ENCODE results near the gene SIKE1.

Gene SIKE1

DNA sequence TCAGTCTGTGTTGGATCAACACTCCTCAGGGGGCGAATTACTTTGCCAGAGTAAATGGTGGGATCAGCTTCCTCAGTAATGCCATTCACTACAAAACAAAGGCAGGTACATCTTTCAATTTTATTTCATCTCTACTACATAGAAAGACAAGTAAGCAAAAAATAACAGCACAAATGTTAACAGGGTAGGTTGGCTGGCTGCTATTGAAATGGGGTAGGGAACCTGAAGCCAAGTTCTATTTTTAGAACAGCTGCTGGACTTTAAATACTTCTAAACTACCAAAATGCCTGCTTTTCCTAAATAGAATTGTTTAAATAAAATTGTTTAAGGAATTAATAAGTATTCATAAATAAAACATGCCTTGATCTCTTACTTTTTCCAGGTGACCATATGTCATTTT, 56.6 kb downstream of the SIKE1 start (continued):
- TF ChIP-seq, protein P1, sequence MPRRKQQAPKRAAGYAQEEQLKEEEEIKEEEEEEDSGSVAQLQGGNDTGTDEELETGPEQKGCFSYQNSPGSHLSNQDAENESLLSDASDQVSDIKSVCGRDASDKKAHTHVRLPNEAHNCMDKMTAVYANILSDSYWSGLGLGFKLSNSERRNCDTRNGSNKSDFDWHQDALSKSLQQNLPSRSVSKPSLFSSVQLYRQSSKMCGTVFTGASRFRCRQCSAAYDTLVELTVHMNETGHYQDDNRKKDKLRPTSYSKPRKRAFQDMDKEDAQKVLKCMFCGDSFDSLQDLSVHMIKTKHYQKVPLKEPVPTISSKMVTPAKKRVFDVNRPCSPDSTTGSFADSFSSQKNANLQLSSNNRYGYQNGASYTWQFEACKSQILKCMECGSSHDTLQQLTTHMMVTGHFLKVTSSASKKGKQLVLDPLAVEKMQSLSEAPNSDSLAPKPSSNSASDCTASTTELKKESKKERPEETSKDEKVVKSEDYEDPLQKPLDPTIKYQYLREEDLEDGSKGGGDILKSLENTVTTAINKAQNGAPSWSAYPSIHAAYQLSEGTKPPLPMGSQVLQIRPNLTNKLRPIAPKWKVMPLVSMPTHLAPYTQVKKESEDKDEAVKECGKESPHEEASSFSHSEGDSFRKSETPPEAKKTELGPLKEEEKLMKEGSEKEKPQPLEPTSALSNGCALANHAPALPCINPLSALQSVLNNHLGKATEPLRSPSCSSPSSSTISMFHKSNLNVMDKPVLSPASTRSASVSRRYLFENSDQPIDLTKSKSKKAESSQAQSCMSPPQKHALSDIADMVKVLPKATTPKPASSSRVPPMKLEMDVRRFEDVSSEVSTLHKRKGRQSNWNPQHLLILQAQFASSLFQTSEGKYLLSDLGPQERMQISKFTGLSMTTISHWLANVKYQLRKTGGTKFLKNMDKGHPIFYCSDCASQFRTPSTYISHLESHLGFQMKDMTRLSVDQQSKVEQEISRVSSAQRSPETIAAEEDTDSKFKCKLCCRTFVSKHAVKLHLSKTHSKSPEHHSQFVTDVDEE (CRISPR knock-in tag; IDR thresholded peaks at IDR 0.05): no peak
- TF ChIP-seq BACH2 (CRISPR knock-in tag; IDR thresholded peaks at IDR 0.05; ENCODE audit: borderline replicate concordance) (no peak), TCF4 (CRISPR knock-in tag; IDR thresholded peaks at IDR 0.05; ENCODE audit: borderline replicate concordance) (no peak), PPARA (CRISPR knock-in tag; IDR thresholded peaks at IDR 0.05; ENCODE audit: borderline replicate concordance) (no peak), RARB (CRISPR knock-in tag; IDR thresholded peaks at IDR 0.05) (no peak), ZFP30 (CRISPR knock-in tag; IDR thresholded peaks at IDR 0.05) (no peak), CSDC2 (CRISPR knock-in tag; IDR thresholded peaks at IDR 0.05) (no peak)
- TF ChIP-seq, protein P2, sequence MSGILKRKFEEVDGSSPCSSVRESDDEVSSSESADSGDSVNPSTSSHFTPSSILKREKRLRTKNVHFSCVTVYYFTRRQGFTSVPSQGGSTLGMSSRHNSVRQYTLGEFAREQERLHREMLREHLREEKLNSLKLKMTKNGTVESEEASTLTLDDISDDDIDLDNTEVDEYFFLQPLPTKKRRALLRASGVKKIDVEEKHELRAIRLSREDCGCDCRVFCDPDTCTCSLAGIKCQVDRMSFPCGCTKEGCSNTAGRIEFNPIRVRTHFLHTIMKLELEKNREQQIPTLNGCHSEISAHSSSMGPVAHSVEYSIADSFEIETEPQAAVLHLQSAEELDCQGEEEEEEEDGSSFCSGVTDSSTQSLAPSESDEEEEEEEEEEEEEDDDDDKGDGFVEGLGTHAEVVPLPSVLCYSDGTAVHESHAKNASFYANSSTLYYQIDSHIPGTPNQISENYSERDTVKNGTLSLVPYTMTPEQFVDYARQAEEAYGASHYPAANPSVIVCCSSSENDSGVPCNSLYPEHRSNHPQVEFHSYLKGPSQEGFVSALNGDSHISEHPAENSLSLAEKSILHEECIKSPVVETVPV (CRISPR knock-in tag; IDR thresholded peaks at IDR 0.05): no peak

DNA sequence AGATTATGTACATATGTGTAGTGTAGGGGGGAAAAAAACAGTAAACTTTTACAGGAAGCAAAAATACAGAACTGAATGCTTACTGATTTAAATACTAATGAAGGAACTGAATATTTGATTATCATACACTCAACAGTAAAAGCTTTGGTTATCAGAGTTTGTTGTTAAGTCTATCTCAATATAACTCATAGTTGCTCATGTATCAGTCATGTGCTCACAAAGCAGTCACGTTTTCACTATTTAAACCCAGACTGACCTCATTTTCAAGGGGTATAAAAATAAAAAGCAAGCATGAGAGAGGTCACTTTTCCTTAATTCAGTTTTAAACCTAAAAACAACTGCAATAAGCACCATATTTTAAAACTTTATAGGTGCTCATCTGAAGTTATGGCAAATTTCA, 57.0 kb downstream of the SIKE1 start:
- no peak for TF ChIP-seq ZNF8 (CRISPR knock-in tag; IDR thresholded peaks at IDR 0.05)
- TF ChIP-seq, protein P3, sequence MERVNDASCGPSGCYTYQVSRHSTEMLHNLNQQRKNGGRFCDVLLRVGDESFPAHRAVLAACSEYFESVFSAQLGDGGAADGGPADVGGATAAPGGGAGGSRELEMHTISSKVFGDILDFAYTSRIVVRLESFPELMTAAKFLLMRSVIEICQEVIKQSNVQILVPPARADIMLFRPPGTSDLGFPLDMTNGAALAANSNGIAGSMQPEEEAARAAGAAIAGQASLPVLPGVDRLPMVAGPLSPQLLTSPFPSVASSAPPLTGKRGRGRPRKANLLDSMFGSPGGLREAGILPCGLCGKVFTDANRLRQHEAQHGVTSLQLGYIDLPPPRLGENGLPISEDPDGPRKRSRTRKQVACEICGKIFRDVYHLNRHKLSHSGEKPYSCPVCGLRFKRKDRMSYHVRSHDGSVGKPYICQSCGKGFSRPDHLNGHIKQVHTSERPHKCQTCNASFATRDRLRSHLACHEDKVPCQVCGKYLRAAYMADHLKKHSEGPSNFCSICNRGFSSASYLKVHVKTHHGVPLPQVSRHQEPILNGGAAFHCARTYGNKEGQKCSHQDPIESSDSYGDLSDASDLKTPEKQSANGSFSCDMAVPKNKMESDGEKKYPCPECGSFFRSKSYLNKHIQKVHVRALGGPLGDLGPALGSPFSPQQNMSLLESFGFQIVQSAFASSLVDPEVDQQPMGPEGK (CRISPR knock-in tag; IDR thresholded peaks at IDR 0.05; ENCODE audit: borderline replicate concordance): no peak
- TF ChIP-seq, protein P2 (CRISPR knock-in tag; IDR thresholded peaks at IDR 0.05): no peak
- no peak for TF ChIP-seq ZFP30 (CRISPR knock-in tag; IDR thresholded peaks at IDR 0.05)
- TF ChIP-seq TCF4 (CRISPR knock-in tag; IDR thresholded peaks at IDR 0.05; ENCODE audit: borderline replicate concordance): no peak
- no peak for TF ChIP-seq ESRRG (CRISPR knock-in tag; IDR thresholded peaks at IDR 0.05)
- no peak for TF ChIP-seq CSDC2 (CRISPR knock-in tag; IDR thresholded peaks at IDR 0.05)
- no peak for TF ChIP-seq ZNF565 (CRISPR knock-in tag; conservative IDR thresholded peaks at IDR 0.05; ENCODE audit: low read depth)
- no peak for TF ChIP-seq SNAI2 (CRISPR knock-in tag; IDR thresholded peaks at IDR 0.05)
- TF ChIP-seq, protein P4, sequence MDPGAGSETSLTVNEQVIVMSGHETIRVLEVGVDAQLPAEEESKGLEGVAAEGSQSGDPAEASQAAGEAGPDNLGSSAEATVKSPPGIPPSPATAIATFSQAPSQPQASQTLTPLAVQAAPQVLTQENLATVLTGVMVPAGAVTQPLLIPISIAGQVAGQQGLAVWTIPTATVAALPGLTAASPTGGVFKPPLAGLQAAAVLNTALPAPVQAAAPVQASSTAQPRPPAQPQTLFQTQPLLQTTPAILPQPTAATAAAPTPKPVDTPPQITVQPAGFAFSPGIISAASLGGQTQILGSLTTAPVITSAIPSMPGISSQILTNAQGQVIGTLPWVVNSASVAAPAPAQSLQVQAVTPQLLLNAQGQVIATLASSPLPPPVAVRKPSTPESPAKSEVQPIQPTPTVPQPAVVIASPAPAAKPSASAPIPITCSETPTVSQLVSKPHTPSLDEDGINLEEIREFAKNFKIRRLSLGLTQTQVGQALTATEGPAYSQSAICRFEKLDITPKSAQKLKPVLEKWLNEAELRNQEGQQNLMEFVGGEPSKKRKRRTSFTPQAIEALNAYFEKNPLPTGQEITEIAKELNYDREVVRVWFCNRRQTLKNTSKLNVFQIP (CRISPR knock-in tag; IDR thresholded peaks at IDR 0.05; ENCODE audit: borderline replicate concordance, low read depth): no peak
- no peak for TF ChIP-seq OSR1 (CRISPR knock-in tag; IDR thresholded peaks at IDR 0.05)
- no peak for TF ChIP-seq GLIS3 (CRISPR knock-in tag; IDR thresholded peaks at IDR 0.05)
- no peak for TF ChIP-seq RARB (CRISPR knock-in tag; IDR thresholded peaks at IDR 0.05)
- TF ChIP-seq, protein P1 (CRISPR knock-in tag; IDR thresholded peaks at IDR 0.05): no peak
- no peak for TF ChIP-seq BACH2 (CRISPR knock-in tag; IDR thresholded peaks at IDR 0.05; ENCODE audit: borderline replicate concordance)
- TF ChIP-seq, protein P5, sequence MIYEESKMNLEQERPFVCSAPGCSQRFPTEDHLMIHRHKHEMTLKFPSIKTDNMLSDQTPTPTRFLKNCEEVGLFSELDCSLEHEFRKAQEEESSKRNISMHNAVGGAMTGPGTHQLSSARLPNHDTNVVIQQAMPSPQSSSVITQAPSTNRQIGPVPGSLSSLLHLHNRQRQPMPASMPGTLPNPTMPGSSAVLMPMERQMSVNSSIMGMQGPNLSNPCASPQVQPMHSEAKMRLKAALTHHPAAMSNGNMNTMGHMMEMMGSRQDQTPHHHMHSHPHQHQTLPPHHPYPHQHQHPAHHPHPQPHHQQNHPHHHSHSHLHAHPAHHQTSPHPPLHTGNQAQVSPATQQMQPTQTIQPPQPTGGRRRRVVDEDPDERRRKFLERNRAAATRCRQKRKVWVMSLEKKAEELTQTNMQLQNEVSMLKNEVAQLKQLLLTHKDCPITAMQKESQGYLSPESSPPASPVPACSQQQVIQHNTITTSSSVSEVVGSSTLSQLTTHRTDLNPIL (CRISPR knock-in tag; IDR thresholded peaks at IDR 0.05; ENCODE audit: low read depth): no peak
- TF ChIP-seq ISL1 (CRISPR knock-in tag; IDR thresholded peaks at IDR 0.05): no peak
- TF ChIP-seq PPARA (CRISPR knock-in tag; IDR thresholded peaks at IDR 0.05; ENCODE audit: borderline replicate concordance): no peak
- TF ChIP-seq ZC3H10 (CRISPR knock-in tag; IDR thresholded peaks at IDR 0.05): no peak
- ATAC-seq: no peak
